OCI-M1 (cell line): ENCODE measurements around the gene PALMD.
A peak's percentile ranks its signal among the peaks of the same experiment; 100 is the strongest.

Source experiments
- DNase-seq: peaks from one replicate; lab custom pipeline; 2025; lab: John Stamatoyannopoulos, UW

PALMD gene, protein sequence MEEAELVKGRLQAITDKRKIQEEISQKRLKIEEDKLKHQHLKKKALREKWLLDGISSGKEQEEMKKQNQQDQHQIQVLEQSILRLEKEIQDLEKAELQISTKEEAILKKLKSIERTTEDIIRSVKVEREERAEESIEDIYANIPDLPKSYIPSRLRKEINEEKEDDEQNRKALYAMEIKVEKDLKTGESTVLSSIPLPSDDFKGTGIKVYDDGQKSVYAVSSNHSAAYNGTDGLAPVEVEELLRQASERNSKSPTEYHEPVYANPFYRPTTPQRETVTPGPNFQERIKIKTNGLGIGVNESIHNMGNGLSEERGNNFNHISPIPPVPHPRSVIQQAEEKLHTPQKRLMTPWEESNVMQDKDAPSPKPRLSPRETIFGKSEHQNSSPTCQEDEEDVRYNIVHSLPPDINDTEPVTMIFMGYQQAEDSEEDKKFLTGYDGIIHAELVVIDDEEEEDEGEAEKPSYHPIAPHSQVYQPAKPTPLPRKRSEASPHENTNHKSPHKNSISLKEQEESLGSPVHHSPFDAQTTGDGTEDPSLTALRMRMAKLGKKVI

DNA sequence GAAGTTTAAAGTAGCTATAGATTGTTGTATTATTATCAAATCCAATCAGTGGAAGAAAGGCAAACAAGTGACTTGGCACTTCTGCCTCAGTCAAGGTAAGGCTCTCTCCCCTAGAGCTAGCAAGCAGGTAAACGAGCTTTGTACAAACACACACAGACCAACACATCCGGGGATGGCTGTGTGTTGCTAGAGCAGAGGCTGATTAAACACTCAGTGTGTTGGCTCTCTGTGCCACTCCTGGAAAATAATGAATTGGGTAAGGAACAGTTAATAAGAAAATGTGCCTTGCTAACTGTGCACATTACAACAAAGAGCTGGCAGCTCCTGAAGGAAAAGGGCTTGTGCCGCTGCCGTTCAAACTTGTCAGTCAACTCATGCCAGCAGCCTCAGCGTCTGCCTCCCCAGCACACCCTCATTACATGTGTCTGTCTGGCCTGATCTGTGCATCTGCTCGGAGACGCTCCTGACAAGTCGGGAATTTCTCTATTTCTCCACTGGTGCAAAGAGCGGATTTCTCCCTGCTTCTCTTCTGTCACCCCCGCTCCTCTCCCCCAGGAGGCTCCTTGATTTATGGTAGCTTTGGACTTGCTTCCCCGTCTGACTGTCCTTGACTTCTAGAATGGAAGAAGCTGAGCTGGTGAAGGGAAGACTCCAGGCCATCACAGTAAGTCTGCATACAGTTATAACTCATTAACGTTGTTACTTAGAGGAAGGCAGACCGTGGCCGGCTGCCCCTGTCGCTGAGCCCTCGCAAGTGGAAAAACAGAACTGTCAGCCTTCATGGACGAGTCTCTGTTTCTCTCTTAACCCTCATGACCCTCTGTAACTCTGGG is at the start of gene PALMD:
Gene PALMD, plus strand, starts transcription at position 415 of the 833 bp plus-strand sequence. Its CDS starts 205 bp downstream, at position 620.
- no peak for DNase-seq

GRCh38 chr1:99598738-99599411 is 47.0 kb upstream of the PALMD start:
- peak; percentile 53 for DNase-seq

GRCh38 chr1:99599678-99600175 is 46.2 kb upstream of the PALMD start:
- DNase-seq = peak; percentile 88

GRCh38 chr1:99600782-99601181 is 45.1 kb upstream of the PALMD start:
- DNase-seq = no peak

DNA sequence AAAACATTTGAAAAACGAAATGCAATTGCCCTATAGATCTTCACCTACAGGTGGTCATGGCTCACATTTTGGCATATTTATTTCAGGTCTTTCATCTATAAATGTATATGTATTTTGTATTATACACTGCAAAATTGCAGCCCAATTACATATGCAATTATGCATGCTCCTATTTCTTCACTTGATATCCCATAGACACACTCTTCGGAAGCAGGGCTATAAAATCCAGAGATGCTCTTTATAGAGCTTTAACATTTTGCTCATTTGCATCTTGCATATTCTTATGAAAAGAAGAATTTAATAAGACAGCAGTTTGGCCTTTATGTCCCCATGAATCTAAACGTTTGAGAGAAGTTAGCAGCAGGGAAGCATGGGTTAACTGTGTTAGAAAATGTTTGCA is 44.7 kb upstream of the PALMD start:
- no peak for DNase-seq

DNA sequence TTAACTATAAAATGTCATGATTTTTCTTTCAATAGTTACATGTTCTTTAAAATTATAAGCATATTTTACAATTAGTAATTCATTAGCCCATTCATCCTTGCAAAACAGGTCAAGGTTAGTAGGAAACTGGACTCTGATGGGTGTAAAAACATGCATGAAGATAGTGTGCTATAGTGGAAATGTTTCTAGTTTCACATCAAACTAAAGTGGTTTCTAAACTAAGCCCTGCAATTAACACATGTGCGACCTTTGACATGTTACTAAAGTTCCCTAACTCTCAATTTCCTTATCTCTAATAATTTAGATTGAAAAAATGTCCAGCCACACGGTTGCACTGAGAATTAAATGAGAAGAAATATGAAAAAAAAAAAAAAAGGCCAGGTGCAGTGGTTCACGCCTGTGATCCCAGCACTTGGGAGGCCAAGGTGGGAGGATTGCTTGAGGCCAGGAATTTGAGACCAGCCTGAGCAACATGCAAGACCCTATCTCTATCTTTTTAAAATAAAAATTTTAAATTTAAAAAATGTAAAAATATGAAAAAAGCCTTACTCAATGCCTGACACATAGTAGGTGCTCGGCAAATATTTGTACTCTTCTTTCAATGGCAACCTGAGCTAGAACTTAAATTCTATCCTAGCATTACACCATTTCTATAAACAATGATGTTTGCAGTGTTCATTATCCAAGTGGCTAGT is 44.1 kb upstream of the PALMD start:
- no peak for DNase-seq

DNA sequence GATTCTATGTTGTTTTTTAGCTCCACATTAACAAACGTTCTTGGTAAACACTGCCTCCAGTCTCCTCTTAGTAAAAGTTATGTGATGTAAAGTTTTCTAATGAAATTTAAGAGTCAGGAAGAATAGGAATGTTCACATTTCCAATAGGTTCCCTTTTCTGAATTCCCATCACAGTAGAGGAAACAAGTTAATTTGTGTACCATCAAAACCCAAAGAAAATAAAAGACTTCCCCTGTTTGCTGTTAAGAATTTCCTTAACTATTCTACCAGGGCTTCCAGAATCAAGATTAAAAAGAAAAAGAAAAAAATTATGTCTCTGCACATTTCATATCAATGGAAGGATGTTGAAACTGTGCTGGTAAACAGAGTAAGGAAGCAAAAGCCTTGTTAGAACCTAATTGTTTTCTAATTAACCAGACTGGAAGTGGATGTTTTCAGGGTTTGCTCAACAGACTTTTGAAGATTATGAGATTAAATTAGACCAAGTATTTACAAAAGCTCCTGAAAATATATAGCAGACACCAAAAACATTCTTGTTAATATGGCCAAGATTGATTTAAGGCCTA is 43.4 kb upstream of the PALMD start:
- no peak for DNase-seq

- DNase-seq = peak; percentile 79
These were observed 42.0 kb upstream of the PALMD start for GRCh38 chr1:99603699-99604560.

GRCh38 chr1:99606306-99606705 is 39.6 kb upstream of the PALMD start:
- DNase-seq = no peak

DNA sequence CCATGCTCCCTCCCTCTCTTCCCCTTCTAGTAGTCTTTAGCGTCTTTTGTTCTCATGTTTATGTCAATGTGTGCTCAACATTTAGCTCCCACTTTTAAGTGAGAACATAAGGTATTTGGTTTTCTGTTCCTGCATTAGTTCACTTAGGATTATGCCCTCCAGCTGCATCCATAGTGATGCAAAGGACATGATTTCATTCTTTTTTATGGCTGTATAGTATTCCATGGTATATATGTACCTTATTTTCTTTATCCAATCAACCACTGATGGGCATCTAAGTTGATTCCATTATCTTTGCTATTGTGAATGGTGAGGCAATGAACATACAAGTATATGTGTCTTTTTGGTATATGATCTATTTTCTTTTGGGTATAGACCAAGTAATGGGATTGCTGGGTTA is 38.3 kb upstream of the PALMD start:
- no peak for DNase-seq

- no peak for DNase-seq
These were observed 37.9 kb upstream of the PALMD start for GRCh38 chr1:99608058-99608457.

DNA sequence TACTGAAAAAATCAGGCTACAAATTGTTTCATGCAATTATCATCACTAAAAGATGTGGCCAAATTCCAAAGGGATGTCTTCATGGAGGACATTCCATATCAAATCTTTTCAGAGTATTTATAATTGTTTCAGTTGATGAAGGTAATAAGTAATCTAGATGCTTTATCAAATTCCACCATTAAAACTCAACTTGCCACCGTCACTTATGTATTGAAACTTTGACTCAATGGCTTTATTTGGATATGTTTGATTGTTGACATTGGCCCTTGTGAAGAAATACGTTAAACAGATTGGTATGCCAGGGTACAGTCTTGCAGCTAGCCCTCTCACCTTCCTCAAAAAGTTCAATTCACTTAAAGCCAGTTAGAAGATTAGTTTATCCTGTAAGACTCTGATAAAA is 32.2 kb upstream of the PALMD start:
- DNase-seq = no peak

DNA sequence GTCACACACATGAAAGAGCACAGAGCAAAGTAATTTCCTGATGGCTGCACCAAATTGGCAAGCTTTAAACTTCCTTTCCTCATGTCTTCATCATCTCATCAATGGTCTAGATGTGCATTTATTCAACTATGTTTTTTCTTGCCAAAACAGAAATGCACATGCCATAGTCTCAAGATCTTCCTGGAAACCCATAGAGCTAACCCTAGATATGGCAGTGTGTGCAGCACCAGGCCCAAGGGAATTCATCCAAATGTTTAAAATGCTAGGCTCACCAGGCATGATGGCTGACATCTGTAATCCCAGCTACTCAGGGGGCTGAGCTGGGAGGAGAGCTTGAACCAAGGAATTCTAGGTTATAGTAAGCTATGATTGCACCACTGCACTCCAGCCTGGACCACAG is 31.2 kb upstream of the PALMD start:
- DNase-seq = no peak

- DNase-seq = no peak
These were observed 26.3 kb upstream of the PALMD start for GRCh38 chr1:99619583-99619982.

DNA sequence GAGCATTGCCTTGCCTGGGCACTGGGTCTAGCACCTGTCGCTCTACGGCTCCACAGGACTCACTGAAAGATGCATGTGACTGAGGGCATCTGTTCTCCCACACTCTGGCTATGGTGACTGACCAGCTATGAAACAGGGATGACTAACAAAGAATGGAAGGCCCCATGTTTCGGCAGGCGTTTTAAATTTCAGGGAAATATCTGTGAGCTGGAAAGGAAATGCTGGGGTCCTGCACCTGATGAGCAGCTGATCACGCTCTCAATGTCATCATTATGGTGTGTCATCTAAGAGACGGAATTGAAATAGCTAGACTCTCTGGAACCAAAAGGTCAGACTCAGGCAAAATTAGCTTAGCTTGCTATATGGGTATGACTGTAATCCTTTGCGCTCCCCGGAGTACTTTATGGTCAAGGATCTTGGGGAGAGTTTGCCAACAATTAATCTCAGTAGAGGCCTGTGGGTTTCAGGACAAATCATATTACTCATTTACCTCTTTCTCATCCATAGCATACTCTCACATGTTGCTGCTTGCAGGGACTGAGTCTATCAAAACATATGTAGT is 24.5 kb upstream of the PALMD start:
- DNase-seq = no peak

- no peak for DNase-seq
These were observed 23.1 kb upstream of the PALMD start for GRCh38 chr1:99622702-99623347.

DNA sequence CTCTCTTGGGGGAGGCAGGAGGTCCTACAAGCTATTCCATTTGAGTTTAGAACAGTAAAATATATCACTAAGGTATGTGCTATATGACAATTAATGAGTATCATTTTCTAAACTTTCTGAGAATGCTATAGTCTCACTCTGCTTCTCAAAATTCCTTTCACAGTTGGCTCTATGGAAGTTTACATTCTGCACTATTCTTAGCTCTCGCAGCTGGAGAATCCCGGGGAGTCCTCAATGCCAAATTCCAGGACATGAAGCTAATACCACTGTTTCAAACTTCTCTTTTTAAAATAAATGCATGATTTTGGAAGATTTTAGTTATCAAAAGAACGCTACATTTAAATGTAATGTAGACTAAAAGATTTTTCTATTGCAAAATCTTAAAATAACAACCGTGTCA is 22.4 kb upstream of the PALMD start:
- DNase-seq = no peak

DNA sequence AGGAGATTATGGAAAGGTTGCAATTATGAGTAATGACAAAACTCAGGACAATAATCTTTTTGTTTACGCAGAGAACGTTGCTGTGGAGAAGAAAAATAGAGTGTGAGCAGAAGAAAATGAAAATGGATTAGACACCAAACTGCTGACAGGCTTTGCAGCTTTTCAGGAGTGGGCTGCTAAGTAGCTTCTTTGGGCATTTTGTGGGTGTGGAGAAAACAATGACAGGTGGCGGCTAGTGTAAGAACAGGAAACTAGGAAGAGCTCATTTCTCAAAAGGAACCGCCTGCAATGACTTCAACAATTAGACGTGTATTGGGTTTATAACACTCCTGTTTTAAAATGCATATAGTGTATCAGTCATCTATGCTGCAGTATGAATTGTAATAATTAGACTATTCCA is 18.3 kb upstream of the PALMD start:
- DNase-seq = no peak

DNA sequence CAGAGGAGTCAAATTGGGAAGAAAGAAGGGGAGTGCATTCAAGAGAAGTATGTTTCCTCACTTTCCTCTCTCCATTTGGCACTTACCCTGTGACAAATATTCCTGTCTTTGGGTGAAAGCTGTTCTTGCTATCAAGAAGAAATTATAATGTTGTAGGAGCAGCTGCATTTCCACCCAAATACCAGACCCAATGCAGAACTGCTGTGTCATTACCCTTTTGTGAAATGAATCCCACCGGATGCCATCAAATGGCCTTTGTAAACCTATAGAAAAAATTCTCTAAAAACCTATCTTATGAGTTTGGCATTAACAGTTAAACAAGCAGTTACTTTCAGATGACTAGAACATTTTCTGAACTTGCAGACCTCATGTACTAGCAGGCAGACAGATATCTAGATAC is 16.7 kb upstream of the PALMD start:
- DNase-seq = no peak
